DND-41 (cell line): ENCODE data around the gene CCDC120.

Source experiments
- ATAC-seq: fragments of 200-7000 bp; cut with Tn5 transposase; 3 replicates; pipeline ENCODE4 v1.9.1; 2021; ENCODE audit warnings: low read depth; ENCODE audit not compliant: insufficient read depth
- DNase-seq: peaks from one replicate; pipeline ENCODE4 v3.0.0-alpha.2; 2020
- H2AFZ ChIP-seq: 2 replicates; pipeline ENCODE4 v1.6.0; 2012; ENCODE audit warnings: low read depth, low read length
- H3K27ac ChIP-seq: 2 replicates; pipeline ENCODE4 v1.5.1; 2012; ENCODE audit warnings: low read length, inconsistent platforms
- H3K27me3 ChIP-seq: fragments of 200-600 bp; sonication (generic); 2 replicates; pipeline ENCODE4 v1.6.0; 2012; ENCODE audit warnings: low read length, mild to moderate bottlenecking, inconsistent platforms; ENCODE audit not compliant: insufficient read depth, poor library complexity
- H3K36me3 ChIP-seq: 2 replicates; pipeline ENCODE4 v1.5.1; 2012; ENCODE audit warnings: low read length, inconsistent platforms; ENCODE audit not compliant: insufficient read depth
- H3K4me1 ChIP-seq: 2 replicates; pipeline ENCODE4 v1.5.1; 2012; ENCODE audit warnings: mild to moderate bottlenecking, low read length; ENCODE audit not compliant: insufficient read depth
- H3K4me2 ChIP-seq: 2 replicates; pipeline ENCODE4 v1.6.0; 2012; ENCODE audit warnings: mild to moderate bottlenecking, moderate library complexity, low read length, inconsistent platforms; ENCODE audit not compliant: insufficient read depth
- H3K4me3 ChIP-seq, 2 experiments: fragments of 200-600 bp in 1 of 2; shearing (Covaris generic) in 1 of 2; 2 replicates each; pipeline ENCODE4 v1.5.1; 2012 to 2016; ENCODE audit warnings: inconsistent platforms in 2 of 2, low read length in 2 of 2, mild to moderate bottlenecking in 2 of 2, low read depth in 1 of 2, moderate library complexity in 1 of 2
- H3K79me2 ChIP-seq: 2 replicates; pipeline ENCODE4 v1.6.0; 2012; ENCODE audit warnings: low read length, inconsistent platforms; ENCODE audit not compliant: insufficient read depth
- H3K9ac ChIP-seq: 2 replicates; pipeline ENCODE4 v1.6.0; 2012; ENCODE audit warnings: low read depth, mild to moderate bottlenecking, inconsistent platforms, low read length, moderate library complexity
- H3K9me3 ChIP-seq: 2 replicates; pipeline ENCODE4 v1.5.1; 2012; ENCODE audit warnings: low read length, moderate library complexity, mild to moderate bottlenecking, inconsistent platforms; ENCODE audit not compliant: insufficient read depth, severe bottlenecking
- H4K20me1 ChIP-seq: 2 replicates; pipeline ENCODE4 v1.6.0; 2012; ENCODE audit warnings: low read length; ENCODE audit not compliant: insufficient read depth
- CTCF ChIP-seq: IDR thresholded peaks from 2 replicates; pipeline ENCODE4 v1.5.1; 2012; ENCODE audit warnings: borderline replicate concordance, low read length, moderate library complexity, mild to moderate bottlenecking; ENCODE audit not compliant: poor library complexity, severe bottlenecking; ENCODE audit errors: extremely low read depth
- EZH2 ChIP-seq: IDR thresholded peaks from 3 replicates; pipeline ENCODE4 v1.6.1; 2012; ENCODE audit warnings: borderline replicate concordance, low read depth, mild to moderate bottlenecking, moderate library complexity, low read length, inconsistent platforms; ENCODE audit not compliant: severe bottlenecking

CCDC120 gene

GRCh38 chrX:49102190-49102589, 43.4 kb downstream of the CCDC120 start:
- H3K4me2 ChIP-seq, result peak overlapping the region; percentile 91; the same call in 1 of the 2 replicates
- H3K27me3 ChIP-seq, result no peaks in the 10 kb centered on the region
- no peak for DNase-seq
- TF ChIP-seq CTCF, result no peak
- TF ChIP-seq EZH2, result no peak
- H3K27ac ChIP-seq, result no peak overlapping the region; the same call in 1 of the 2 replicates
- H4K20me1 ChIP-seq, result no peaks in the 10 kb centered on the region
- peaks cover 25% of the 10 kb centered on the region for H3K4me1 ChIP-seq
- no peak for ATAC-seq
- H3K9me3 ChIP-seq, result no peaks in the 10 kb centered on the region
- peaks cover 23% of the 10 kb centered on the region for H3K79me2 ChIP-seq
- H3K9ac ChIP-seq, result peak overlapping the region; percentile 87
- peak overlapping the region in 1 of 2 experiments; percentile 90; a peak in 2 of 4 replicates for H3K4me3 ChIP-seq
- H2AFZ ChIP-seq, result no peak overlapping the region
- H3K36me3 ChIP-seq, result peaks cover 12% of the 10 kb centered on the region

DNA sequence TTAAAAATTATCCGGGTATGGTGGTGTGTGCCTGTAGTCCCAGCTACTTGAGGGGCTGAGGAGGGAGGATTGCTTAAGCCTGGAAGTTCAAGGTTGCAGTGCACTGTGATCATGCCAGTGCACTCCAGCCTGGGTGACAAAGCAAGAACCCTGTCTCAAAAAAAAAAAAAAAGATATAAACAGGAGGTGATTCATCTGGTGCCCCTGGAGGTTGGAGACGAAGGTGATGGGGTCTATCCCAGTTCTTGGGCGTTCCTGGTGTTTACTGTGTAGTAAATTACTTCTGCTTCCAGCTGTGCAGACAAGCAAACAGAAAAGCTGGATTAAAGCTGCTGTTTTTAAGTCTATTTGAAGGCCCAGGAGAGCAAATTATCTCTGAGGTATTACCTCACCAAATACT, 44.8 kb downstream of the CCDC120 start:
- no peaks in the 10 kb centered on the region for H3K27me3 ChIP-seq
- H3K9me3 ChIP-seq, result no peaks in the 10 kb centered on the region
- no peak overlapping the region for H3K4me3 ChIP-seq
- H3K4me2 ChIP-seq, result no peak overlapping the region
- peaks cover 12% of the 10 kb centered on the region for H3K36me3 ChIP-seq
- DNase-seq (no peak), ATAC-seq (no peak)
- no peak overlapping the region for H2AFZ ChIP-seq
- TF ChIP-seq CTCF (no peak), EZH2 (no peak)
- H3K79me2 ChIP-seq, result peaks cover 19% of the 10 kb centered on the region
- no peaks in the 10 kb centered on the region for H4K20me1 ChIP-seq
- peaks cover 22% of the 10 kb centered on the region for H3K4me1 ChIP-seq
- H3K9ac ChIP-seq, result no peak overlapping the region
- no peak overlapping the region for H3K27ac ChIP-seq

DNA sequence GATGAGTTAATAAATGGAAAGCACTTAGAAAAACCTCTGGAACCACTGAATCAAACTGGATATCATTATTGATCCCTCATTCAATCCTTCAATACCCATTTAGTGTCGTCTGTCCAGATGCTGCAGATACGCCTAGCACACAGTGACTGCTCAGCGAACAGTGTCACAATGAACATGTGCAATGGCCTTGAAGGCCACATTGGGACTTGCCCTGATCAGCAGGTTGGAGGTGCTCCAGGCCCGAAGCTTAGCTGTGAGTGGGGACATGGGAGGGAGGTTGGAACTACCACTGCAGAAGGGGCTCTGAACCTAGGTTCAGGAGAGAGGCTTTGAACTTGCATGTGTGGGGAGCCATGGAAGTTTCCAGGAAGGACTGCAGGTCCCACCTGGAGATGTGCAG, 47.5 kb downstream of the CCDC120 start:
- Histone ChIP-seq H3K4me2 (no peak overlapping the region), H3K9me3 (no peaks in the 10 kb centered on the region), H4K20me1 (no peaks in the 10 kb centered on the region), H2AFZ (no peak overlapping the region), H3K27me3 (no peaks in the 10 kb centered on the region), H3K9ac (no peak overlapping the region), H3K79me2 (0 out of 2 replicates have a peak, but pooled peaks cover 5% of the 10 kb centered on the region), H3K4me3 (no peak overlapping the region), H3K27ac (no peak overlapping the region), H3K4me1 (peaks cover 11% of the 10 kb centered on the region), H3K36me3 (peaks cover 20% of the 10 kb centered on the region)
- no peak for TF ChIP-seq CTCF
- no peak for TF ChIP-seq EZH2
- DNase-seq (no peak), ATAC-seq (no peak)

- Histone ChIP-seq H3K4me2 (no peak overlapping the region), H3K27me3 (no peaks in the 10 kb centered on the region), H3K4me1 (peaks cover 5% of the 10 kb centered on the region), H2AFZ (no peak overlapping the region), H3K36me3 (peaks cover 22% of the 10 kb centered on the region), H3K79me2 (no peaks in the 10 kb centered on the region), H3K4me3 (no peak overlapping the region), H3K9ac (no peak overlapping the region), H3K9me3 (no peaks in the 10 kb centered on the region), H4K20me1 (no peaks in the 10 kb centered on the region), H3K27ac (no peak overlapping the region)
- TF ChIP-seq CTCF (peak; percentile 60), EZH2 (no peak)
- peak; percentile 12 for DNase-seq
- peak; percentile 63; the same call in 2 of the 3 replicates for ATAC-seq
Observed at GRCh38 chrX:49106930-49107329, 48.1 kb downstream of the CCDC120 start.
